ENCODE results near the gene ETFDH. TPM values are rescaled to one million over a fixed set of nuclear protein-coding genes. Genes with fewer than 3 reads are reported as not detected.
A peak's percentile ranks its signal among the peaks of the same experiment; 100 is the strongest.

Gene ETFDH
- total and polyA plus RNA-seq, 9 of the 15 experiments (the other 6 are each of a cell fraction or from before 2014, with no cell fraction given) = 14.6 to 33.6 (median 25.9) TPM

DNA sequence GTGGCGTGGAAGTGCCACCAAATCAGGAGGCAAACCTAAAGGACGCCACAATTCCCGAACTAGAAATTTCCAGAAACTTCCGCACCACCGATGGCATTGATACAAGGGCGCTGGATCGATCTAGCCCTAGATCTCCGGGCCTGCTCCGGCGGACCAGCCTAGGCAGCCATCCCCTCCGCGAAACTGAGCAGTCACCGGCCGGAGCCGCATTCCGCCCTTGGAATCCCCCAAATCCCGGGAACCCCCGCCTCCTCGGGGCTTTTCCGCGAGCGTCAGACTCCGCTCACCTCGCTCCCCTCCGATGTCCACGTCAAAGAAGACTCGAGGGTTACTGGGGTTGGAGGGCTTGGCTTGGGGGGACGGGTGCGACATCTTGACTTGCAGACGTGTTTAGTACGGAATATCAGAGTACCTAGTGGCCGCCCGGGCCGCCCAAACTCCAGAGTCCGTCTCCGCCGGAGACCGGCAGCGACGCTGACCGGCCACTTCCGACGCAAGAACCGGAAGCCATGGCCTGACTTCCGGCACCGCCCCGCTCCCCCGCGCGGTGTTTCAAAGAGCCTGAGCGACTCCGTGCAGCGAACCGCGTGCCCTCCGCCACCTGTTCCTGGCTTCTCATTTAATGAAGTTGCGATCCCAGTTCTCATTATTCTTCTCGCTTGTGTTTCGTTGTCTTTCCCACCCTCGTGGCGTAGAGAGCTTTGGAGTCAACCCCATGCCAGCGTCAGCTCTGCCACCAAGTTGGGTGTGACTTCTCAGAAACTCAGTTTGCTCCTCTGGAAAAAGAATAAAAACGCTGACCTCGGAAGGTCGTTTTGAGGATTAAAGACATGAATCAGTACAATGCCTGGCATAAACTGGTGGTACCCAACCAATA lies 51.1 kb downstream of the ETFDH start, which contains the start of gene PPID (continued):
- TF ChIP-seq, protein P1, sequence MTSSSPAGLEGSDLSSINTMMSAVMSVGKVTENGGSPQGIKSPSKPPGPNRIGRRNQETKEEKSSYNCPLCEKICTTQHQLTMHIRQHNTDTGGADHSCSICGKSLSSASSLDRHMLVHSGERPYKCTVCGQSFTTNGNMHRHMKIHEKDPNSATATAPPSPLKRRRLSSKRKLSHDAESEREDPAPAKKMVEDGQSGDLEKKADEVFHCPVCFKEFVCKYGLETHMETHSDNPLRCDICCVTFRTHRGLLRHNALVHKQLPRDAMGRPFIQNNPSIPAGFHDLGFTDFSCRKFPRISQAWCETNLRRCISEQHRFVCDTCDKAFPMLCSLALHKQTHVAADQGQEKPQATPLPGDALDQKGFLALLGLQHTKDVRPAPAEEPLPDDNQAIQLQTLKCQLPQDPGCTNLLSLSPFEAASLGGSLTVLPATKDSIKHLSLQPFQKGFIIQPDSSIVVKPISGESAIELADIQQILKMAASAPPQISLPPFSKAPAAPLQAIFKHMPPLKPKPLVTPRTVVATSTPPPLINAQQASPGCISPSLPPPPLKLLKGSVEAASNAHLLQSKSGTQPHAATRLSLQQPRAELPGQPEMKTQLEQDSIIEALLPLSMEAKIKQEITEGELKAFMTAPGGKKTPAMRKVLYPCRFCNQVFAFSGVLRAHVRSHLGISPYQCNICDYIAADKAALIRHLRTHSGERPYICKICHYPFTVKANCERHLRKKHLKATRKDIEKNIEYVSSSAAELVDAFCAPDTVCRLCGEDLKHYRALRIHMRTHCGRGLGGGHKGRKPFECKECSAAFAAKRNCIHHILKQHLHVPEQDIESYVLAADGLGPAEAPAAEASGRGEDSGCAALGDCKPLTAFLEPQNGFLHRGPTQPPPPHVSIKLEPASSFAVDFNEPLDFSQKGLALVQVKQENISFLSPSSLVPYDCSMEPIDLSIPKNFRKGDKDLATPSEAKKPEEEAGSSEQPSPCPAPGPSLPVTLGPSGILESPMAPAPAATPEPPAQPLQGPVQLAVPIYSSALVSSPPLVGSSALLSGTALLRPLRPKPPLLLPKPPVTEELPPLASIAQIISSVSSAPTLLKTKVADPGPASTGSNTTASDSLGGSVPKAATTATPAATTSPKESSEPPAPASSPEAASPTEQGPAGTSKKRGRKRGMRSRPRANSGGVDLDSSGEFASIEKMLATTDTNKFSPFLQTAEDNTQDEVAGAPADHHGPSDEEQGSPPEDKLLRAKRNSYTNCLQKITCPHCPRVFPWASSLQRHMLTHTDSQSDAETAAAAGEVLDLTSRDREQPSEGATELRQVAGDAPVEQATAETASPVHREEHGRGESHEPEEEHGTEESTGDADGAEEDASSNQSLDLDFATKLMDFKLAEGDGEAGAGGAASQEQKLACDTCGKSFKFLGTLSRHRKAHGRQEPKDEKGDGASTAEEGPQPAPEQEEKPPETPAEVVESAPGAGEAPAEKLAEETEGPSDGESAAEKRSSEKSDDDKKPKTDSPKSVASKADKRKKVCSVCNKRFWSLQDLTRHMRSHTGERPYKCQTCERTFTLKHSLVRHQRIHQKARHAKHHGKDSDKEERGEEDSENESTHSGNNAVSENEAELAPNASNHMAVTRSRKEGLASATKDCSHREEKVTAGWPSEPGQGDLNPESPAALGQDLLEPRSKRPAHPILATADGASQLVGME (CRISPR knock-in tag; IDR thresholded peaks at IDR 0.05) = no peak
- TF ChIP-seq C11orf30 (IDR thresholded peaks at IDR 0.05; ENCODE audit: low read depth) = peak; percentile 69
- TF ChIP-seq ZNF445 (CRISPR knock-in tag; IDR thresholded peaks at IDR 0.05; ENCODE audit: low read depth) = no peak
- no peak for TF ChIP-seq ZNF217 (CRISPR knock-in tag; IDR thresholded peaks at IDR 0.05)
- no peak for TF ChIP-seq ZNF586 (CRISPR knock-in tag; conservative IDR thresholded peaks at IDR 0.05)
- TF ChIP-seq CCNT2 (IDR thresholded peaks at IDR 0.05; ENCODE audit: borderline replicate concordance, extremely low read depth, insufficient read length, low read depth, low read length) = peak; percentile 75
- TF ChIP-seq LCOR (CRISPR knock-in tag; IDR thresholded peaks at IDR 0.05) = peak; percentile 93; the same call in 1 of the 2 replicates
- peak; percentile 91 for TF ChIP-seq E2F8 (IDR thresholded peaks at IDR 0.05; ENCODE audit: low read depth, partially characterized antibody)
- no peak for TF ChIP-seq IFI16 (CRISPR knock-in tag; IDR thresholded peaks at IDR 0.05)
- TF ChIP-seq LEF1 (IDR thresholded peaks at IDR 0.05) = no peak
- TF ChIP-seq, protein P2, sequence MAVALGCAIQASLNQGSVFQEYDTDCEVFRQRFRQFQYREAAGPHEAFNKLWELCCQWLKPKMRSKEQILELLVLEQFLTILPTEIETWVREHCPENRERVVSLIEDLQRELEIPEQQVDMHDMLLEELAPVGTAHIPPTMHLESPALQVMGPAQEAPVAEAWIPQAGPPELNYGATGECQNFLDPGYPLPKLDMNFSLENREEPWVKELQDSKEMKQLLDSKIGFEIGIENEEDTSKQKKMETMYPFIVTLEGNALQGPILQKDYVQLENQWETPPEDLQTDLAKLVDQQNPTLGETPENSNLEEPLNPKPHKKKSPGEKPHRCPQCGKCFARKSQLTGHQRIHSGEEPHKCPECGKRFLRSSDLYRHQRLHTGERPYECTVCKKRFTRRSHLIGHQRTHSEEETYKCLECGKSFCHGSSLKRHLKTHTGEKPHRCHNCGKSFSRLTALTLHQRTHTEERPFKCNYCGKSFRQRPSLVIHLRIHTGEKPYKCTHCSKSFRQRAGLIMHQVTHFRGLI (CRISPR knock-in tag; IDR thresholded peaks at IDR 0.05) = no peak
- TF ChIP-seq ELF4 (CRISPR knock-in tag; IDR thresholded peaks at IDR 0.05) = no peak
- TF ChIP-seq PCBP1 (IDR thresholded peaks at IDR 0.05; ENCODE audit: low read depth, low read length, poor library complexity, severe bottlenecking) = peak; percentile 40
- TF ChIP-seq NFIC (IDR thresholded peaks at IDR 0.05) = peak; percentile 27; the same call in 1 of the 2 replicates
- TF ChIP-seq MIER1 (IDR thresholded peaks at IDR 0.05; ENCODE audit: low read depth) = no peak
- TF ChIP-seq IRF2 (CRISPR knock-in tag; IDR thresholded peaks at IDR 0.05) = no peak

Measured in K562 (cell line).